Endothelial cell of umbilical vein (primary cell): ENCODE data around the gene CENPP.

Experiments used
- CTCF ChIP-seq, 2 donors: IDR thresholded peaks; 1 replicate in 1 of 2; 2 replicates in 1 of 2; pipeline ENCODE4 v1.5.1; 2011; ENCODE audit warnings: low read length in 2 of 2, mild to moderate bottlenecking in 2 of 2, moderate library complexity in 2 of 2, control low read depth in 1 of 2, inconsistent platforms in 1 of 2, low read depth in 1 of 2; ENCODE audit not compliant: insufficient read depth in 1 of 2; ENCODE audit errors: extremely low read depth in 1 of 2
- EZH2 ChIP-seq: IDR thresholded peaks from 2 replicates; pipeline ENCODE4 v1.6.1; 2012; ENCODE audit warnings: borderline replicate concordance, low read depth, mild to moderate bottlenecking, moderate library complexity, low read length, inconsistent platforms; ENCODE audit not compliant: severe bottlenecking
- FOS ChIP-seq: IDR thresholded peaks from 2 replicates; pipeline ENCODE4 v1.6.1; 2011; ENCODE audit warnings: mild to moderate bottlenecking, low read length, moderate library complexity, borderline replicate concordance; ENCODE audit not compliant: insufficient read depth
- GATA2 ChIP-seq: IDR thresholded peaks from 2 replicates; pipeline ENCODE4 v1.7.0; 2011; ENCODE audit warnings: low read depth, mild to moderate bottlenecking, moderate library complexity, mixed read lengths, low read length; ENCODE audit not compliant: insufficient read length, insufficient read depth
- JUN ChIP-seq: IDR thresholded peaks from 2 replicates; pipeline ENCODE4 v1.6.1; 2011; ENCODE audit warnings: borderline replicate concordance, low read depth; ENCODE audit not compliant: insufficient read length, insufficient read depth
- MAX ChIP-seq: IDR thresholded peaks from 2 replicates; pipeline ENCODE4 v1.6.1; 2011; ENCODE audit not compliant: insufficient read depth, insufficient read length
- MYC ChIP-seq: IDR thresholded peaks from one replicate; pipeline ENCODE4 v1.6.1; 2011; ENCODE audit warnings: mild to moderate bottlenecking, low read depth, low read length
- POLR2A ChIP-seq: IDR thresholded peaks from 2 replicates; pipeline ENCODE4 v1.6.1; 2012; ENCODE audit warnings: low read depth, mild to moderate bottlenecking, control low read depth, low read length
- POLR2AphosphoS5 ChIP-seq: IDR thresholded peaks from 2 replicates; pipeline ENCODE4 v1.6.1; 2012; ENCODE audit warnings: low read depth, mild to moderate bottlenecking, control low read depth, low read length, moderate library complexity; ENCODE audit not compliant: insufficient read depth

GRCh38 chr9:92325991-92326500 is 293 bp downstream of the CENPP start:
- TF ChIP-seq CTCF (IDR thresholded peaks at IDR 0.05; ENCODE audit: extremely low read depth in 1 of 2, insufficient read depth in 1 of 2, low read depth in 1 of 2, low read length in 2 of 2) (no peak), POLR2A (no peak), GATA2 (no peak), MYC (no peak), POLR2AphosphoS5 (no peak), MAX (no peak), EZH2 (no peak), JUN (no peak), FOS (no peak)
